ENCODE measurements around the gene URGCP.
"Not testable (repeated sequence)": the region's sequence is repeated elsewhere in the genome, so short reads cannot be mapped to it uniquely, and the experiment has no call there.

URGCP gene

DNA sequence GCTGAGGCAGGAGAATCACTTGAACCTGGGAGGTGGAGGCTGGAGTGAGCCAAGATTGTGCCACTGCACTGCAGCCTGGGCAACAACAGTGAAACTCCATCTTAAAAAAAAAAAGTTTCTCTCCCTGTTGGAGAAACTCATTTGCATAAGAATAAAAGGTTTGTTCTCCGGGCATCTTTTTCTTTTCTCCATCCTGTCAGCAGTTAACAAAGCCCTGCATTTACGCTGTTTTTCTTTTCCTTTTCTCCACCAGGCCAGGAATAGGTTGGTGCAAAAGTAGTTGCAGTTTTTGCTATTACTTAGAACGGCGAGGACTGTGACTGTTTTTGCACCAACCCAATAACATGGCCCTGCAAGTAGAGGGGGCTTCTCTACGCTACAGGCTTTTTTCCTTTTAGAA lies 9.5 kb upstream of the URGCP start:
- no peak for DNase-seq (ENCODE audit: low read depth in 1 of 2, low spot score in 1 of 2)

DNA sequence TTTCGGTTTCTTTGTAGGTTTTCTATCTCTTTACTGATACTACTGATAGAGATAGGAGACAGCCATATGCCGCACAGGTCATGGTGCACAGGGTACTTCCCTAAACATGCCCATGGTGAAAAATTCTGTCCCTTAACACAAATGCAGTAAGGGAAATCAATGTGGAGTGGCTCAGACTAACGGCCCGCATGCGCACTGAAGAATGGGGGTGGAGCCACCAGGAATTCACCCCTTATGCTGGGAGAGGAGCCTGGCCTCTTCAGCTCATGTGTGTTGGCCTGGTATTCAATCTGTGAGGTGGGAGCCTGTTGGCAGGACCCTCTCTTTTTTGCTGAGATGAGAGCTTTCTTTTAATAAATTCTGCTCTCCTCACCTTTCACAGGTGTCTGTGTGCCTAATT lies 8.4 kb upstream of the URGCP start:
- DNase-seq (ENCODE audit: low read depth in 1 of 2, low spot score in 1 of 2), result no peak

DNA sequence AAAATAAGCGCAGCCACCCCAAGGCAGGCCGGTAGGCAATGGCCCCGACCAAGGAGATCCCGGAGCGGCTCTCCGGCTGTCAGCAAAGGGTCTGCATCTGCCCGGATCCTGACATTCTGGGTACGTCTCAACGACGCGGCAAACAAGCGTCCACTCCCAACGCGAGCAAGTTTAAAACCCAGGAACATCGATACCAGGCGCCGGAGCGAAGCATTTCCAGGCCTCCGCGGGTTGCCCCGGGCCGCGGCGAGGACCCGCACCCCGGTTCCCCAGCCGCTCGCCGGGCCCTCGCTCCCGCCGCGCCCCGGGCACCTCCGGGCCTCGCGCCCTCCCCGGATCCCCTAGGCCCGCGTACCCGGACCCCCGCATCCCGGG lies 453 bp downstream of the URGCP start:
- peak; percentile 1 to 10 for DNase-seq (ENCODE audit: low read depth in 1 of 2, low spot score in 1 of 2)

DNA sequence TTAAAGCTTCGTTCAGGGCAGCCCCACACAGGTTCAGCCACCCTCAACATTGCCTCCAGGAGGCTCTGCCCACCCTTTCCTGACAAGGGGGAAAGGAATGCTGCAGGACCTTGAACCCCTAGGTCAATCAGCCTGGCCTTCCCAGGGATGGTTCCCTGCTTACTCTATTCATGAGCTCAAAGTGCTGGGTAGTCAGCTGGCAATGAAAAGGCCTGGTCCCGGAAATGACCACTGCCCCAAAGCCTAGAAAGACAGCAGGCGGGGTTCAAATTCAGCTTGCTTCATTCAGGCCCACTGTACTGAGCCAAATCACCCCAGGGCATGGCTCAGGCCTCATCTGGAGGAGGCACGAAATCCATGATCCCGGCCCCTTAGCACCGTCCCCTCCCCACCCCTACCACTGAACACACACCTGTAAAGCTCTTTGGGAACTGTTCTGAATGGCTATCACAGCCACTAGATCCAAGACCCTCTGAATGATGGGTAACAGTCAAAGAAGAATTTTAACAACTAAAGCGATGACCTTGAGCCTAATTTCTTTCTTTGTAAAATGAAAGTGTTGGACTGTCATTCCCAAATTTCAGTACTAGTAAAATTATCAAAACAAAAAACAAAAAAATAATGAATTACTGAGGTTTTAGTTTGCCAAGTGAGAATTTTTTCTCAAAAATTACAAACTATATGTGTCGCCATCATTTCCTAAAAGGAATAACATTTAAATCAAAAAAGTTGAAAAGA lies 1.0 kb downstream of the URGCP start:
- DNase-seq (ENCODE audit: low read depth in 1 of 2, low spot score in 1 of 2), result no peak

DNA sequence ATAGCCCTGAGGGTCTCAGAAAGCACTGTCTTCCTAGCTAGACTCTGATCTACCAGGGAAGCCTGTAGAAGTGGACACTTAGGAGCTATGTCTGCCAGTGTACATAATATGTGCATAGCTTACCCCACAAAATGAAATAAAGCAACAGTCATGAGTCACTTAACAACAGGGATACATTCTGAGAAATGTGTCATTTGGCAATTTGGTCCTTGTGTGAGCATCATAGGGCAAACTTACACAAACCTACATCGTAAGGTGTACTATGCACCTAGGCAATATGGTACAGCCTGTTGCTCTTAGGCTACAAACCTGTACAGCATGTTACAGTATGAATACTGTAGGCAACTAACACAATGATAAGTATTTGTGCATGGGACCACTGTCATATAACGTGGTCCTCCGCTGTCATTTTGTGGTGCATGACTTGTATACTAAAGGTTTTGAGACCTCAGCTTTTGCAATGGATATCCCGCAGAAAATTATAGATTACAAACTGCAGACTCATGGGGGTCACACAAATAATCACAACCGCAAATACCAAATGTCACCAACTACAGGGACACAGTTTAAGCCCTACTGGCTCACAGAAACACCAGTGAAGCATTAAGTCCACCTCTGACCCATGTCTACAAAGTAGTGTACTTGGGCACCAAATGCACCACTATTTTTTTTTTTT lies 1.7 kb downstream of the URGCP start:
- DNase-seq (ENCODE audit: low read depth in 1 of 2, low spot score in 1 of 2), result no peak

DNA sequence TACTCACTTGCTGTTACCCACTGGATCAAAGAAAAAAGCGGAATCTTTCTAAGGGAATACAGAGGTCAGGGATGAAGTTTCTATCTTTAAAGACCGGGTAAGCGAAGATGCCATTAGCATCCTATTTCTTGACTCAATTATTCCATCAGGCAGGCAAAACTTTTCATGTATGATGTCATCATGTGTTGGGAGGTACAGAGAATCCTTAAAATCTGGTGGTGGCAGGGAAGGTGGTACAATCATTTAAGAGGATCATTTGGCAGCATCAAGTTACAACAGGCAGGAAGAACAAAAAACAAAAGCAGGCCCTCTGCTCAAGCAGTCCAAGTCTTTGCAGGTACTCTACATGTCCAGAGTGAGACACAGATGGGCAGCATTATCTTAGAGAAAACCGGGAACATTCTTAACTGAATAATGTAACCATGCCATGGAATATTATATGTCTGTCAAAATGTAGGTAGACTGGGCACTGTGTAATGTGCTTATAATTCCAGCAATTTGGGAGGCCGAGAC lies 3.8 kb downstream of the URGCP start:
- no peak for DNase-seq (ENCODE audit: low read depth in 1 of 2, low spot score in 1 of 2)

DNA sequence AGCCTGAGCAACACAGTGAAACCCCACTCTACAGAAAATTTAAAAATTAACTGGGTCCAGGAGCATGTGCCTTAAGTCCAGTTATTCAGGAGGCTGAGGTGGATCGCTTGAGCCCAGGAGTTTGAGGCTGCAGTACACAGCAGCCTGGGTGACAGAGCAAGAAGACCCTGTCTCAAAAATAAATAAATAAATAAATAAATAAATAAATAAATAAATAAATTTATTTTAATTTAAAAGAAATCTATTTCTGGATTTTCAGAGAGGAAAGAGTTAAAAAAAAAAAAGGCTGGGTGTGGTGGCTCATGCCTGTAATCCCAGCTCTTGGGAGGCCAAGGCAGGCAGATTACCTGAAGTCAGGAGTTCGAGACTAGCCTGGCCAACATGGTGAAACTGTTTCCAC lies 7.8 kb downstream of the URGCP start:
- not testable (repeated sequence) for DNase-seq (ENCODE audit: low read depth in 1 of 2, low spot score in 1 of 2)

DNA sequence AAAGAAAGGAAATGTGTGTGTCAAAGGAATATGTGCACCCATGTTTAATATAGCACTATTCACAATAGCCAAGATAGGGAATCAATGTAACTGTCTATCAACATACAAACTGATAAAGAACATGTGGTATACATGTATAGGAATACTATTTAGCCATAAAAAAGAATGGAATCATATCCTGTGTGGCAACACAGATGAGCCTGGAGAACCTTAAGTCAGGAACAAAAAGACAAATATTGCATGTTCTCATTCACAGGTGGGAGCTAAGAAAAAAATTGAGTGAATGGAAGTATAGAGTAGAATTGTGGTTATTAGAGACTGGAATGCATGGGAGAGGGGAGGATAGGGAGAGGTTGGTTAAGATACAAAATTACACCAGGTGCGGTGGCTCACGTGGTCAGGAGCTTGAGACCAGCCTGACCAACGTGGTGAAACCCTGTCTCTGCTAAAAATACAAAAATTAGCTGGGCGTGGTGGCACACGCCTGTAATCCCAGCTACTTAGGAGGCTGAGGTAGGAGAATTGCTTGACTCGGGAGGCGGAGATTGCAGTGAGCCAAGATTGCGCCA lies 10.5 kb downstream of the URGCP start:
- DNase-seq (ENCODE audit: low read depth in 1 of 2, low spot score in 1 of 2), result no peak

DNA sequence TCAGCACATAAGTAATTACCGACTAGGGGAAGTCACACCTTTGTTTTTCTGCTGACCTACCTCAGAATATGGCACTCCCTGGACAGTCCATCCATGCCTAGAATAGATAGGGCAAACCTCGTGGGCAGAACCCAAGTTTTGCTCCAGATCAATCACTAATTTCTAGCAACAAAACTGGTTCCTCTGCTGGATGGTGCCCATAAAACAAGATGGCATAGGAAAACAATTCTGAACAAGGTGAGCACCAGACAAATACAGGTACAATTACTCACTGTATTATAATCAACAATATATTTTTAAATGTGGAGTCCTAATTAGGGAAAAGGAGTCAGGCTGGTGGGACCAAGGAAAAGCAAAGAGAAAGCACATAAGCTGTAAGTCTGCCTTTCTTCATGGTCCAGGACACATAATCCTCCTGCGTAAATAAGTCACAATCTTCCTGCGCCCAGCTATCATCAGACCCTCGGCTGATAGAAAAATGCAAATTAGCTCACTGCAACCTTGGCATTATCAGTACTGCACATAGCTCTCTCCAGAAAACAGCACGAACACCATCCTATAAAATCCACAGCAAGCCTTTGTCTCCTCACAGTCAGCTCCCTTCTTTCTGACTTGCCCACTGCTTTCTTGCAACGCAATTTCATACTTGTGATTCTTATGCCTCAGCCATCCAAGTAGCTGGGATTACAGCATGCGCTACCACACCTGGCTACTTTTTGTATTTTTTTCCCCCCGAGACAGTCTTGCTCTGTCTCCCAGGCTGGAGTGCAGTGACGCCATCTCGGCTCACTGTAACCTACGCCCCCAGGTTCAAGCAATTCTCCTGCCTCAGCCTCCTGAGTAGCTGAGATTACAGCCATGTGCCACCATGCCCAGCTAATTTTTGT lies 15.1 kb downstream of the URGCP start:
- DNase-seq (ENCODE audit: low read depth in 1 of 2, low spot score in 1 of 2), result no peak

DNA sequence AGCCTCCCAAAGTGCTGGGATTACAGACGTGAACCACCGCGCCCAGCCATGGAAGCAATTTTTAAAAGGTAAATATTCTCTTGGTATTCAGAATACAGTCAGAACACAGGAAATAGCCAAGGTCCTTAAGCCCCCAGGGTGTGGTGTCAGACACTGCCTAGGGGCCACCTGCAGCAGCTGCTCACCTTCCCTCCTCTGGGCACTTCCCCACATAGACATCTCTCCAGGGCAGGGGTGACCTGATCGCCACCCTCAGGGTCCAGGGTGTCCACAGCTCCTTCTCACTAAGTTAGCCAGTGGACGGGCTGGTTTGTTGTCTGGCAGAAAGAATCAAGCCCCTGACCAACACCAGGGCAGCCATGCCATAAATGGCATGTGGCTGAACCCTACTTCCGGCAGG lies 15.9 kb downstream of the URGCP start:
- no peak for DNase-seq (ENCODE audit: low read depth in 1 of 2, low spot score in 1 of 2)

DNA sequence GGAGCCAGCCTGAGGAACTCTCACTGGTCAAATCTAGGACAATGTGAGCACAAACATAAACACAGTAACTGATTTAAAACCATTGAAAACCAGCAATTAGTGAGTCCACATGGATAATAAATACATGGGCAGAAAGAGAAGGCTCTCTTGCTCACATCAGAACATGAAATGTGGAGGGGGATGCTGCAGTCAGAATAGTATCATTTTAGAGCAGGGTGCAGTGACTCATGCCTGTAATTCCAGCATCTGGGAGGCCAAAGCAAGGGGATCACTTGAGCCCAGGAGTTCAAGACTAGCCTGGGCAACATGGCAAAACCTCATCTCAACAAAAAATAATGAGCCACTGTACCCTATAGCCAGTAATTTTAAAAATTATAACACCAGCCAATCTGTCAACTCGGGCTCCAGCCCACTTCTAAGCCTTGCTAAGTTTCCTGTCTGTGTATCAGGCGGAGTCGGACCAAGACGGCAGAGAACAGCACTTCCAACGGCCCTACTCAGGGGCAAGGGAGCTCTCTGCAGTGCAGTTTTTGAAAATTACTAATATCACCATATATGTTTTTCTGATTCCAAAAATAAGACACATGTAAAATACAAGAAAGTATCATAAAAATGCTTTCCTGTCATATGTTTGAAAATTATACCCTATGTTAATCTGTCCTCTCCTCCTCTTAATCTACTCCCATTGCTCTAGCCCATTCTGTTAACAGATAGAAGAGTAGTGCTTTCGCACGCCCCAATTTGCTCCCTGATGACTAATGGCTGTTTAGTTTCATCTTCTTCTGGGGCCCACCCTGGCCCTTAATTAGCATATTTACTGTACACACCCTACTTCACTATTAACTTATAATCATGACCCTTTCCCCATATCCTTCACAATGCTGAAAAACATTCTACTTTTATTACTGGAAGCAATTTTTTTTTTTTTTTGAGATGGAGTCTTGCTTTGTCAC lies 17.1 kb downstream of the URGCP start:
- DNase-seq (ENCODE audit: low read depth in 1 of 2, low spot score in 1 of 2), result no peak

DNA sequence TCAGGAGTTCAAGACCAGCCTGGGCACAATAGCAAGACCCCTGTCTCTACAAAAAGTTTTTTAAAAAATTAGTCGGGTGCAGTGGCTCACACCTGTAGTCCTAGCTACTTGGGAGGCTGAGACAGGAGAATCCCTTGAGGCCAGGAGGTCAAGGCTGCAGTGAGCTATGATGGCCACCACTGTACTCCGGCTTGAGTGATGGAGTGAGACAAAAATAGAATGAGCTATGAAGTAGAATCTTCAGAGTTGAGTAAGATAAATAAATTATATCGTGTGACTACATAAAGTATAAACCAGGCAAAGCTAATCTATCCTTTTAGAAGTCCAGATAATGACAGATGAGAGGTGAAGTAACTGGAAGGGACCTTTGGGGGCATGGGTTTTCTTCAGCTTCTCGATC lies 21.8 kb downstream of the URGCP start:
- DNase-seq (ENCODE audit: low read depth in 1 of 2, low spot score in 1 of 2), result no peak

DNA sequence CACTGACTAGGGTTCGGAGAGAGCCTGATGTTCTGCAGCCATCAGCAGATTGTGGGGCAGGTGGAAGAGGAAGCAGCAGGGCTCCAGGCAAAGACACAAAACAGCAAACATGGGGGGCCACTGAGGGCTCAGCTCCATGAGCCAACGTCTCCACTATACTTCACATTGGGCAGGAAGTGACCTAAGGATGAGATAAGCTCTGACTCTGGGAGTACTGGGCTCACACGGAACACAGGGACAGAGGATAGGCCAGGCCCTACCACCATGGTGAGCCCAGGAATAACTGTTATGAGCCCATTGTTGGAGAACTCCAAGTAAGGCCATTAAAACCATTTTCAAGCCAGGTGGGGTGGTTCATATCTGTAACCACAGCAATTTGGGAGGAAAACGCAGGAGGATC lies 22.2 kb downstream of the URGCP start:
- DNase-seq (ENCODE audit: low read depth in 1 of 2, low spot score in 1 of 2), result no peak

DNA sequence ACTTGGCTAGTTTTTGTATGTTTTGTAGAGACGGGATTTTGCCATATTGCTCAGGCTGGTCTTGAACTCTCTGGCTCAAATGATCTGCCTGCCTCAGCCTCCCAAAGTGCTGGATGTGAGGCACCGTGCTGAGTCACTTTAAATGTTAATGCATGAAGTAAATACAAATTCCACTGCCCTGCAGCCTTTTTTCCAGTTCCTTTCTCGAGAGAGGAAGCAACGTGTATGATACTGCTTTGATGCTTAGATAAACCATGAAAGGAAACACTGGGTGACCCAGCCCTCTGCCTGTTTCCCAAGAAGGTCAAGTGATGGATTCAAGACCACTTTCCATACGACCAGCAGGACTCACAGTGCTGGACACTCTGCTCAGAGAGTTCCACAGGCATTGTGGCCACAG lies 25.8 kb downstream of the URGCP start:
- no peak for DNase-seq (ENCODE audit: low read depth in 1 of 2, low spot score in 1 of 2)

DNA sequence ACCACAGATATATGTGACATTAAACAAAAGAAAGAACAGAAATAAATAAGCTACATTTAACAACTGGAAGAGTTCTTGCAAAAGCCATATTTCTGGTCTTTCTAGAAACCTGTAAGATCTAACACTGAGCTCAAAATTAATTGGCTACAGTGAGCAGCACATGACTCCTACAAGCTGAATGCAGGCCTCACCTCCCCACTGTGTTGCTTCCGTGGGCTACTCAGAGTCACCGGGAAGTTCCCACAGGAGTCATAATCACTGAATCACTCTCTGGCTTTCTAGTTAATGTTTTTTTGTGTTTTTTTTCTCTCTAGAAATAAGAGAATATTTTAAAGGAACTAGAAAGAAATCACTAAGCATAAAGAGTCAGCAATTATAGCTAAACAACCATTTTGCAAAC lies 26.9 kb downstream of the URGCP start:
- DNase-seq (ENCODE audit: low read depth in 1 of 2, low spot score in 1 of 2), result no peak

DNA sequence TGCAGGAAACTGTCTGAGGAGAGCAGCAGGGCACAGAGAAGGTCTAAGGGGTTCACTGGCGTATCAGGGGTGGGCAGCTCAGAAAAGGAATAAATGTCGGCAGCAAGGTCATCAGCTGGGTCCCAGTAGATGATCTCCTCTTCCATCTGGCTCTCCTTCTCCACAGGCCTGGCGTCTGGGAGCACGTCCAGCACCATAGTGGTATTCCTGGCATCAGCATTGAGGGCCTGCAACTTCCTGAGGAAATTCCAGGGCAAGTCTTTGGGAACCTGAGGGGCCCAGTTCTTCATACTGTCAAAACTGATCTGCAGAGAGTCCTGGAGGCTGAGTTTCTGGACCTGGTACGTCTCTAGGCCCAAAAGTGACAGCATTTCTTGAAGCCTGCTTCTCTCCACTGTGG lies 27.5 kb downstream of the URGCP start:
- no peak for DNase-seq (ENCODE audit: low read depth in 1 of 2, low spot score in 1 of 2)

DNA sequence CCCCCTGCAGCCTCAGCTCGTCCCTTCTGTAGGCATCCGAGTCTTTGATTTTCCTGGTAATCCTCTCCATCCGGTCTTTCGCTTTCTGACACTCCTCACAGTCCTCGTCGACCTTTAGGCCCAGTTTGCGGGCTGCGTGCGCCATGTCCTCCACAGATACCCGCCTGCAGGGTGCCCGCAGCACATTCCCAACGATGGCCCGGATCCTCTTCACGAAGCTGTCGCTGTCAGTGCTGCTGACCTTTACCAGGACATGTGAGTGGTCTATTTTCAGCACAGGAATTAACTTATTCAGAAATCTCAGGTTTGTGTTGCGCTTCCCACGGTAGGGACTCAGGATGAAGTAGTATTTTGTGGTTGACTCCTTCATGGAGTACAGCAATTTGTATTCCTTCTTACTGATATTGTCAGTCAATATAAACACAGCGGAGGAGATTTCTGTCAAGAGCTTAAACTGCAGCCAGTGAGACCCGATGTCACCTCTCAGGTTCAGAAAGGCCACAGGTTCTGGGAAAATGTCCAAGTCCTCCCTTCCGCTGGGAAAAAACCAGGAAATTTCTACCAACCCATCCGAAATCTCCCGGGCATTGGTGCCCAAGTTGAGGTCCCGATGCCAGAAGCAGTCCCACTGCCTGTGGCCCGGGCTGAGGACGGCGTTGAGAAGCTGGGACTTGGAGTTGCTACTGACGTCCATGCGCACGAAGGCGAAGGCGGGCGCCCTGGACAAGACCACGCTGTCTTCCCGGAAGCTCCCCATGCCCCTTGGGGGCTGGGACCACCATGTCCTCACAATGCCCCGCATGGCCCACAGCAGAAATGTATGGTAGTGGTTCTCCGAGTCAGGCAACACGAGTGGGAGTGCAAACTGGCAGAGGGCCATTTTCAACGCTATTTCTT lies 28.2 kb downstream of the URGCP start:
- no peak for DNase-seq (ENCODE audit: low read depth in 1 of 2, low spot score in 1 of 2)

DNA sequence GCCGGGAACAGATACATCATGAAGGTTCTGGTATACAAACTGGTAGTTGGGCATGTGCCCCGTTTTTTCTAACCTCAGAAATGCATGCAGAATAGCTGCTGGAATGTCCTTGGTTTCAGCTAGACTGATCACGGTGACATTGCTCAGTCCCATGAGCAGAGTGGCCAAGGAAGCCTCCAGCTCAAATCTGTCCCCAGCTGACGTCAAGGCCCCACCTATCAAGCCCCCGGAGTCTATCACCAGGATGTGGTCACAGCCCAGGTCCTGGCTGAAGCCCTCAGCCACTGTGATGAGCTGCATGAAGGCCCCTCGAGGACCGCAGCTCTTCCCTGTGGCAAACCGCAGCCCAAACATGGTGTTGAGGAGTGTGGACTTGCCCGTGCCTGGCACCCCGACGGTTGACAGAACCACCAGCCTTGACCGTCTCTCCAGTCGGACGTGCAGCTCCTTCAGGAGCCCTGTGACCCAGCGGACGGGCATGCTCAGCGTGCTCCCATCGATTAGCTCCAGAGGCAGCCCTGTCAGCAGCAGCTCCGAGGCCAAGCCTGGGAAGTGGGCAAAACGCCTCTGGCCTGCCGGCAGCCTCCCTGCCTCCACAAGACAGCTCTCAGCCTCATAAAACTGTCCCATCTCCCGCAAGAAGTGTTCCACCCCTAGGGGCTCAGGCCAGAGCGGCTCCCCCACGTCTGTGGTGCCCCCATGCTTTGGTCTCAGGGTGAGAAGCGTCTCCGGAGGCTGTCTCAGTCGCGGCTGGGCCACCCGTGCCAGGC lies 29.2 kb downstream of the URGCP start:
- no peak for DNase-seq (ENCODE audit: low read depth in 1 of 2, low spot score in 1 of 2)

DNA sequence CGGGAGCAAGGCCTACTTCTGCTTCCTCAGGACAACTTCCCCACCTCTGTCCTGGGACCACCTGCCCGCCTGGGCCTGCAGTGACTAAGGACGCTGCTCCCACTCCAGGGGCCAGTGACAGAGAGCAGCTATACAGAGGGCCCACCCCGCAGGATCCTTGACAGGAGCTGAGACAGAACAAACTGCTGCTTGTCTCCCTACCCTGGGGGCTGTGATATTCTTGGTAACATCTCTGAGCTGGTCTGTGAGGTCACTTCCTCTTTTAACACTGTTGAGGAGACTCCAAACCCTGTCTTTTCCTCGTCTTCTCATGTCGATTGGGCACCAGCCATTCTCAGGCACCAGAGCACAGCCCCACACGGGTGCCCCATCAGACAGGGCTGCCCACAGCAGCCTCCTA lies 30.2 kb downstream of the URGCP start:
- no peak for DNase-seq (ENCODE audit: low read depth in 1 of 2, low spot score in 1 of 2)
